Hematopoietic multipotent progenitor cell treated with erythropoietin and hydrocortisone succinate and interleukin-3 and kit ligand, for 4 days (in vitro differentiated cells): Measurements from ENCODE around the gene PDE8A.
"Not testable (repeated sequence)": the region's sequence is repeated elsewhere in the genome, so short reads cannot be mapped to it uniquely, and the experiment has no call there.

Source experiments
- DNase-seq: peaks from one replicate; pipeline ENCODE4 v3.0.0-alpha.2; 2015

Gene PDE8A

GRCh38 chr15:85011724-85012123 is 30.1 kb downstream of the PDE8A start:
- not testable (repeated sequence) for DNase-seq

GRCh38 chr15:85013785-85014184 is 32.1 kb downstream of the PDE8A start:
- DNase-seq: no peak

GRCh38 chr15:85014932-85015331 is 33.3 kb downstream of the PDE8A start:
- no peak for DNase-seq

- no peak for DNase-seq
Measured at GRCh38 chr15:85016275-85016674, 34.6 kb downstream of the PDE8A start.

GRCh38 chr15:85019815-85020590 is 38.3 kb downstream of the PDE8A start:
- no peak for DNase-seq

- no peak for DNase-seq
Measured at GRCh38 chr15:85021409-85021808, 39.8 kb downstream of the PDE8A start.

- no peak for DNase-seq
Measured at GRCh38 chr15:85022860-85023403, 41.3 kb downstream of the PDE8A start.

- DNase-seq: no peak
Measured at GRCh38 chr15:85024003-85024402, 42.3 kb downstream of the PDE8A start.

- no peak for DNase-seq
Measured at GRCh38 chr15:85024509-85025336, 43.1 kb downstream of the PDE8A start.

GRCh38 chr15:85025516-85026251 is 44.0 kb downstream of the PDE8A start:
- DNase-seq: no peak

GRCh38 chr15:85026304-85027032 is 44.8 kb downstream of the PDE8A start:
- no peak for DNase-seq

- DNase-seq: no peak
Measured at GRCh38 chr15:85027033-85027380, 45.4 kb downstream of the PDE8A start.

GRCh38 chr15:85027421-85027820 is 45.8 kb downstream of the PDE8A start:
- DNase-seq: no peak

GRCh38 chr15:85028416-85028815 is 46.8 kb downstream of the PDE8A start:
- DNase-seq: no peak

GRCh38 chr15:85029221-85029620 is 47.6 kb downstream of the PDE8A start:
- no peak for DNase-seq

GRCh38 chr15:85030301-85030929 is 48.8 kb downstream of the PDE8A start:
- DNase-seq: no peak

- DNase-seq: peak; percentile 20
Measured at GRCh38 chr15:85031086-85031943, 49.7 kb downstream of the PDE8A start.

- no peak for DNase-seq
Measured at GRCh38 chr15:85031944-85032558, 50.4 kb downstream of the PDE8A start.

GRCh38 chr15:85033148-85033547 is 51.5 kb downstream of the PDE8A start:
- no peak for DNase-seq

- DNase-seq: no peak
Measured at GRCh38 chr15:85034276-85034675, 52.6 kb downstream of the PDE8A start.

GRCh38 chr15:85035980-85036379 is 54.3 kb downstream of the PDE8A start:
- no peak for DNase-seq
